Activated naive CD4-positive, alpha-beta T cell treated with anti-CD3 and anti-CD28 coated beads, Interleukin-2, amount 50 U/mL, for 24 hours (primary cell): ENCODE measurements around the gene CCL17.
"Not testable (repeated sequence)": the region's sequence is repeated elsewhere in the genome, so short reads cannot be mapped to it uniquely, and the experiment has no call there.

Experiments used
- H3K27ac Mint-ChIP-seq: one replicate; pipeline ENCODE4 v1.8.0; 2021; ENCODE audit warnings: mild to moderate bottlenecking, mixed read lengths
- H3K27me3 Mint-ChIP-seq: one replicate; pipeline ENCODE4 v1.8.0; 2021; ENCODE audit warnings: mixed read lengths
- H3K36me3 Mint-ChIP-seq: one replicate; pipeline ENCODE4 v1.8.0; 2021; ENCODE audit warnings: mixed read lengths
- H3K4me1 Mint-ChIP-seq: one replicate; pipeline ENCODE4 v1.8.0; 2021; ENCODE audit warnings: mixed read lengths
- H3K4me3 Mint-ChIP-seq: one replicate; pipeline ENCODE4 v1.8.0; 2021; ENCODE audit warnings: mild to moderate bottlenecking, mixed read lengths
- H3K9me3 Mint-ChIP-seq: one replicate; pipeline ENCODE4 v1.8.0; 2021; ENCODE audit warnings: mixed read lengths

Gene CCL17

DNA sequence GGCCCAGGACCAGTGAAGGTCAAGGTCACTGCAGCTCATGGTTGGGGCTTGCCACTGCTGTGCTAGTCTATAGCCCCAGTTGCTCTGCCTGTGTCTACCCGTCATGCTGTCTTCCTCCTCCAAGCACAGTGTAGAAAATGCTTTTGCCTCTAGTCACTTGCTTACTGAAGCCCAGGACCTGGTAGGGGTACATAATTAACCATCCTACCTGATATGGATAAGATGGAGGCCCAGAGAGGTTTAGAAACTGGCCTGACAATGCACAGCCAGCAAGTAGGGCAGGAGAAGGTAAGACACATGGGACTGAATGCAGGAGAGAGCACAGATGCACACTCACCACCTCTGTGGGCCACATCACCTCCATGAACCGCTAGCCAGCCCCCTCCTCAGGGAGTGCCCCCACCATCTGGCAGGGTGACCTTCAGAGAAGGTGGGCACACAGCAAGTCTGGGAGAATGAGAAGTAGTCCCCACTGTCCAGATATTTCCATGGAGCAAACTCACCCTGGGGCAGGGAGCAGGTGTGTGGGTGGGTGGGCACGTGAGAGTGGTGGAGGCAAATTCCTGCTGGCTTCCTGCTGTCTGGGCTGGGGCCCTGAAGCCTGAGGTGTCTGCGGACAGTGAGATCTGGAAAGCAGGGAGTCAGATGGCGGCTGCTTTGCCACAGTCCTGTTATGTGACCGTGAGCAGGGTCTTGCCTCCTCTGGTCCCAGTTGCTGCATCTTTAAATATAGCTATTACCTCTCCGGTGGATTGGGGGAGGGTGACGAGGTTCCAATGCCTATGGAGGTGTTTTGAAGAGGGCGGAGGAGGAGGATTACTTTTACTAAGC is 31.2 kb upstream of the CCL17 start:
- Mint-ChIP-seq H3K27ac (no peak overlapping the region), H3K4me3 (no peak overlapping the region), H3K4me1 (peaks cover 9% of the 10 kb centered on the region), H3K9me3 (no peaks in the 10 kb centered on the region), H3K27me3 (peaks cover 2% of the 10 kb centered on the region), H3K36me3 (no peaks in the 10 kb centered on the region)

DNA sequence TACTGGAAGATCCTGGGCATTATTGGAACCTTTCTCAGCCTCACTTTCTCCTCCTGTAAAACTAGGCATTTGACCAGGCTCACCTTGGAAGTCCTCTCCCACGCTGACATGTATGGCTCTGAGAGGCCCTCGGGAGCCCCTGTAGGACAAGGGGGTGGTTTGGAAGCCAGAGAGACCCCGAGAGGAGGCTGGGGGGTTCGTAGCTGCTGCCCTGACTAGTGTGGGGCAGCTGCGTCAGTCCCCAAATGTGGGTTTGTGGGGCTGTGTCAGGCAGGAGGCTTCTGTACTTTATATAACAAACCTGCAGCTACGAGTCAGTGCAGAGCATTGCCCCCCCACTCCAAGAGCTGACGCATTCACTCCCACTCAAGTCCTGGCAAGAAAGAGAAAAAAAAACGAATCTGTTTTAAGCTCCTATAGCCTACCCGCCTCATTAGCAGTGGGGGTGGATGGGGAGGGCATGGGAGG is 30.5 kb upstream of the CCL17 start:
- Mint-ChIP-seq H3K4me1 (peaks cover 9% of the 10 kb centered on the region), H3K36me3 (no peaks in the 10 kb centered on the region), H3K9me3 (no peaks in the 10 kb centered on the region), H3K4me3 (no peak overlapping the region), H3K27ac (no peak overlapping the region), H3K27me3 (peaks cover 1% of the 10 kb centered on the region)

DNA sequence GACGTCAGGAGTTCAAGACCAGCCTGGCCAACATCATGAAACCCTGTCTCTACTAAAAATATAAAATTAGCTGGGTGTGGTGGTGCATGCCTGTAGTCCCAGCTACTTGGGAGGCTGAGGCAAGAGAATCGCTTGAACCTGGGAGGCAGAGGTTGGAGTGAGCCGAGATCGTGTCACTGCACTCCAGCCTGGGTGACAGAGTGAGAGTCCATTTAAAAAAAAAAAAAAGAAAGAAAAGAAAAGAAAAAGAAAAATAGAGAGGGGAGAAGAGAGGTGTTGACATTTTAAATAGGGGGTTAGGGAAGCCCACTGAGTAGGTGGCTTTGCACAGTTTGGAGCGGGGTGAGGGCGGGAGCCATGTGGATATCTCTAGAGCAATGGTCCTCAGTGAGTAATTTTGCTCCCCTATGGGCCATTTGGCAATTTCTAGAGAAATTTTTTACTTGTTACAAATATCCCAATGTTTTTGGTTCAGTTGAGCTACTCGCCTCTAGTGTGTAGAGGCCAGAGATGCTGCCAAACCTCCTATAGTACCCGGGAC is 29.6 kb upstream of the CCL17 start:
- H3K9me3 Mint-ChIP-seq, H3K36me3 Mint-ChIP-seq, H3K4me1 Mint-ChIP-seq, H3K27me3 Mint-ChIP-seq, H3K27ac Mint-ChIP-seq, H3K4me3 Mint-ChIP-seq: not testable (repeated sequence)

DNA sequence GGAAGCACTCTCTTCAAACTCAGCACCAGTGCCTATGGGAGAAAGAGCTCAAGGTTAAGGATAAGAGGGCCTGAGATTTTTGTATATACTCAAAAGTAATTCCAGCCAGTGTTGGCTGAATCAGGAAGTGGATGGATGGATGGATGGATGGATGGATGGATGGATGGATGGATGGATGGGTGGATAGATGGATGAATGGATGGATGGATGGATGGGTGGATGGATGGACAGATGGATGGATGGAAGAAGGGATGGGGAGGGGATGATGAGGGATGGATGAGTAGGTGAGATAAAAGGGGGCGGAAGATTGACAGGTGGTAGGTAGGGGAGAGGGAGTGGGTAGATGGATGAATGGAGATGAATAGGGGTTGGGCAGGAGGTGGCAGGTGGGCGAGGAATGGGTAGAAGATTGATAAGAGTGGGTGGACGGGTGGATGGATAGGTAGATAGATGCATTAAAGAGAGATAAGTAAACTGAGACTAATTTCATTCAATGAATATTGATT is 28.2 kb upstream of the CCL17 start:
- Mint-ChIP-seq H3K27ac (no peak overlapping the region), H3K9me3 (no peaks in the 10 kb centered on the region), H3K4me1 (peaks cover 12% of the 10 kb centered on the region), H3K4me3 (no peak overlapping the region), H3K27me3 (peaks cover 1% of the 10 kb centered on the region), H3K36me3 (no peaks in the 10 kb centered on the region)

DNA sequence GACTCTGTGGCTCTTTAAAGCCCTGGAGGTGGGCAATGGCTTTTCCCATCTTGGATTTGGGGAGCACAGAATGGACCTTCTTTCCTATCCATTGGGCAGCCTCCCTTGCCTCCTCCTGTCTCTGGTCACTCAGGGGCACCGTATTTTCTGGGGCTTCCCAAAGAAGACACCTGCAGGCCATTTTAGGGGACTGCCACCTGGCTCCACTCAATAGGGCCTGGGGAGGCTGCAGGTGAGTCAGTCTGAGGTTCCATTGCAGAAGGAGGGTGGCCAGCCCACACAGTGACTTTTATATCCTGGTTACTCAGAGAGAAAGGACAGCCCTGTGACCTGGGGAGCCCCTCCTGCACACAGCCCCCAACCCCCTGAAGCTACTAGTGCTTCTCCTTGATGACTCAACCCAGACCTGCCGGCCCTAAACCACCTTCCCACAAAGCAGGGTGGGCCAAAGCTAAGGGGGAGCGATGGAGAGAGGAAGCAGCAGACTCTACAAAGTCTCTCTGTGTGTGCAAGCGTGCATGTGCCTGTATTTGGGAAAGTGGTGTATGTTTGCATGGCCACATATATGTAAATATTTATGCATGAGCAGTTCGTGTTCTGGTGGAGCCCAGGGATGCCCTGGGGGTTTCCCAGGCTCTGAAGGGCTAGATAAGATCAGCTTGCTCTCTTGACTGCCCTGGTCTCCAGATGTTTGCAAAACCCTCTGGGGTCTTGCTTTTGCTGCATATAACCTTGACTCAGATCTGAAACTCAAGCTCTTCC is 27.3 kb upstream of the CCL17 start:
- Mint-ChIP-seq H3K4me3 (no peak overlapping the region), H3K36me3 (no peaks in the 10 kb centered on the region), H3K27me3 (peaks cover 1% of the 10 kb centered on the region), H3K9me3 (no peaks in the 10 kb centered on the region), H3K4me1 (peaks cover 12% of the 10 kb centered on the region), H3K27ac (no peak overlapping the region)

DNA sequence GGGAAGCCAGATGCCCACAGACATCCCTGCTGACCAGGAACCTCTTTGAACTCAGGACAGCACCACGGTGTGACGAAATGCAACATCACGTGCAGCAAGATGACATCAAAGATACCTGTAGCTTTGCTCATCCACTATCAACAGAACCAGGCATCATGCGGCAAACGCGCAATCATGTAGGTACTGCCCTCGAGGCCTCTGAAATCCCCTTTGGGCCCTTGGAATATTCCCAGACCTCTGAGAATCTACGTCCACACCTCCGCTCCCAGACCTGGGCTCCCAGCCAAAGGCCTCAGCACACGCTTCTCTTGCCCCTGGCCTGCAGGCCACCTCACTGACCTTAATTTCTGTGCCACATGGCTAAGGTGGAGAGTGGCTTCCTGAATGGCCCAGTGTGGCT is 25.0 kb upstream of the CCL17 start:
- Mint-ChIP-seq H3K27ac (no peak overlapping the region), H3K9me3 (no peaks in the 10 kb centered on the region), H3K4me3 (no peak overlapping the region), H3K27me3 (no peaks in the 10 kb centered on the region), H3K36me3 (no peaks in the 10 kb centered on the region), H3K4me1 (peaks cover 12% of the 10 kb centered on the region)

DNA sequence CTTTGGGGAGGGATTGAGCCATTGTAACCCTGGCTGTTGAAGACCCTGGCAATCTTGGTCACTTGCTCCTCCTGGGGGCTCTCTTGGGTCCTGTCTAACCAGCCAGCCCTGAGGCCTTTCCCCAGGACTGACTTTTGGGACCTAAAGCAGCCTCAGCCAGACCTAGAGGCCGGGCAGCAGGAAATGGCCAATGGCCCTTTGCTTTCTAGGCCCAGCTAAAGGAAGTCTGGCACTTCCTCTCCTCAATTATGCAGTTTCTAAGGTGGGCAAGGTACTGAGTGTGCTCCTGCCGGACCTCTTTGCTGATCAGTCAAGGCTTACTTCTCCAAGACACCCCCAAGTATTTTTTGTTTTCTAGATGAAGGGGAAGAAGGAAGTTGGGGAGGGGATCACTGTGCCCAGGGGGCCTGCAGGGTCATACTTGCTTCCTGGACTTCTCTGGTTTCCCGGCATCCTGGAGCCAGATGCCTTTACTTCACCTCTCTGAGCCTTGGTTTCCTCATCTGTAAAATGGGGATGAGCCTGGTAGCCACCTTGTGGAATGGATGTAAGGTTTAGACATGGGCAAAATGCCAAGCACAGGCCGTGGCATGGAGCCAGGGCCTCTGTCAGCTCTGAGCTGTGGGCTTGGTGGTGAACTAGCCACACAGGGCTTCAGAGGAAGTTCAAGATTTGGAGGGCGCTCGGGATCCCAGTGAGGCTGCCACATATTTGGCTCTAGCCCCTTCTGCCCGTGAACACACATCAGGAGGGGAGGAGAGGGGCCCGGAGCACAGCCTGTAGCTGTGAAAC is 23.7 kb upstream of the CCL17 start:
- no peak overlapping the region for H3K4me3 Mint-ChIP-seq
- no peaks in the 10 kb centered on the region for H3K36me3 Mint-ChIP-seq
- H3K4me1 Mint-ChIP-seq, result peaks cover 12% of the 10 kb centered on the region
- no peak overlapping the region for H3K27ac Mint-ChIP-seq
- no peaks in the 10 kb centered on the region for H3K9me3 Mint-ChIP-seq
- H3K27me3 Mint-ChIP-seq, result no peaks in the 10 kb centered on the region

DNA sequence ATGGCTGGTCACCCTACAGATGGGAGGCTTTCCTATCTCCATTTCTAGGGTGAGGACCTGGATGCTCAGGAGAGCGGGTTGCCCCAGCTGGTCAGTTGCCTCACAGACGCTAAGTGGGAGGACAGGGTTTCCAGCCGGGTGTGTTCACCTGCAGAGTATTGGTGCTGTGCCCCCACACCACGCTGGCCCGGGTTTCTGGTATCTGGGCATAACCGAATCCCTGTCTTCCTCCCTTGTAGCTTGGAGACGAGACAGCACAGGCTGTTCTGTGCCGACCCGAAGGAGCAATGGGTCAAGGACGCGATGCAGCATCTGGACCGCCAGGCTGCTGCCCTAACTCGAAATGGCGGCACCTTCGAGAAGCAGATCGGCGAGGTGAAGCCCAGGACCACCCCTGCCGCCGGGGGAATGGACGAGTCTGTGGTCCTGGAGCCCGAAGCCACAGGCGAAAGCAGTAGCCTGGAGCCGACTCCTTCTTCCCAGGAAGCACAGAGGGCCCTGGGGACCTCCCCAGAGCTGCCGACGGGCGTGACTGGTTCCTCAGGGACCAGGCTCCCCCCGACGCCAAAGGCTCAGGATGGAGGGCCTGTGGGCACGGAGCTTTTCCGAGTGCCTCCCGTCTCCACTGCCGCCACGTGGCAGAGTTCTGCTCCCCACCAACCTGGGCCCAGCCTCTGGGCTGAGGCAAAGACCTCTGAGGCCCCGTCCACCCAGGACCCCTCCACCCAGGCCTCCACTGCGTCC is 22.6 kb upstream of the CCL17 start:
- peaks cover 12% of the 10 kb centered on the region for H3K4me1 Mint-ChIP-seq
- H3K27ac Mint-ChIP-seq, result no peak overlapping the region

DNA sequence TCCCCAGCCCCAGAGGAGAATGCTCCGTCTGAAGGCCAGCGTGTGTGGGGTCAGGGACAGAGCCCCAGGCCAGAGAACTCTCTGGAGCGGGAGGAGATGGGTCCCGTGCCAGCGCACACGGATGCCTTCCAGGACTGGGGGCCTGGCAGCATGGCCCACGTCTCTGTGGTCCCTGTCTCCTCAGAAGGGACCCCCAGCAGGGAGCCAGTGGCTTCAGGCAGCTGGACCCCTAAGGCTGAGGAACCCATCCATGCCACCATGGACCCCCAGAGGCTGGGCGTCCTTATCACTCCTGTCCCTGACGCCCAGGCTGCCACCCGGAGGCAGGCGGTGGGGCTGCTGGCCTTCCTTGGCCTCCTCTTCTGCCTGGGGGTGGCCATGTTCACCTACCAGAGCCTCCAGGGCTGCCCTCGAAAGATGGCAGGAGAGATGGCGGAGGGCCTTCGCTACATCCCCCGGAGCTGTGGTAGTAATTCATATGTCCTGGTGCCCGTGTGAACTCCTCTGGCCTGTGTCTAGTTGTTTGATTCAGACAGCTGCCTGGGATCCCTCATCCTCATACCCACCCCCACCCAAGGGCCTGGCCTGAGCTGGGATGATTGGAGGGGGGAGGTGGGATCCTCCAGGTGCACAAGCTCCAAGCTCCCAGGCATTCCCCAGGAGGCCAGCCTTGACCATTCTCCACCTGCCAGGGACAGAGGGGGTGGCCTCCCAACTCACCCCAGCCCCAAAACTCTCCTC is 21.9 kb upstream of the CCL17 start:
- Mint-ChIP-seq H3K4me1 (peaks cover 7% of the 10 kb centered on the region), H3K36me3 (no peaks in the 10 kb centered on the region), H3K27me3 (no peaks in the 10 kb centered on the region), H3K4me3 (no peak overlapping the region), H3K27ac (no peak overlapping the region), H3K9me3 (no peaks in the 10 kb centered on the region)

More for the DNA sequence above, 22.6 kb upstream of the CCL17 start:
- H3K27me3 Mint-ChIP-seq, result no peaks in the 10 kb centered on the region
- H3K4me3 Mint-ChIP-seq, result no peak overlapping the region
- no peaks in the 10 kb centered on the region for H3K36me3 Mint-ChIP-seq
- H3K9me3 Mint-ChIP-seq, result no peaks in the 10 kb centered on the region

DNA sequence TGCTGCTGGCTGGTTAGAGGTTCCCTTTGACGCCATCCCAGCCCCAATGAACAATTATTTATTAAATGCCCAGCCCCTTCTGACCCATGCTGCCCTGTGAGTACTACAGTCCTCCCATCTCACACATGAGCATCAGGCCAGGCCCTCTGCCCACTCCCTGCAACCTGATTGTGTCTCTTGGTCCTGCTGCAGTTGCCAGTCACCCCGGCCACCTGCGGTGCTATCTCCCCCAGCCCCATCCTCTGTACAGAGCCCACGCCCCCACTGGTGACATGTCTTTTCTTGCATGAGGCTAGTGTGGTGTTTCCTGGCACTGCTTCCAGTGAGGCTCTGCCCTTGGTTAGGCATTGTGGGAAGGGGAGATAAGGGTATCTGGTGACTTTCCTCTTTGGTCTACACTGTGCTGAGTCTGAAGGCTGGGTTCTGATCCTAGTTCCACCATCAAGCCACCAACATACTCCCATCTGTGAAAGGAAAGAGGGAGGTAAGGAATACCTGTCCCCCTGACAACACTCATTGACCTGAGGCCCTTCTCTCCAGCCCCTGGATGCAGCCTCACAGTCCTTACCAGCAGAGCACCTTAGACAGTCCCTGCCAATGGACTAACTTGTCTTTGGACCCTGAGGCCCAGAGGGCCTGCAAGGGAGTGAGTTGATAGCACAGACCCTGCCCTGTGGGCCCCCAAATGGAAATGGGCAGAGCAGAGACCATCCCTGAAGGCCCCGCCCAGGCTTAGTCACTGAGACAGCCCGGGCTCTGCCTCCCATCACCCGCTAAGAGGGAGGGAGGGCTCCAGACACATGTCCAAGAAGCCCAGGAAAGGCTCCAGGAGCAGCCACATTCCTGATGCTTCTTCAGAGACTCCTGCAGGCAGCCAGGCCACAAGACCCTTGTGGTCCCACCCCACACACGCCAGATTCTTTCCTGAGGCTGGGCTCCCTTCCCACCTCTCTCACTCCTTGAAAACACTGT is 21.0 kb upstream of the CCL17 start:
- no peaks in the 10 kb centered on the region for H3K27me3 Mint-ChIP-seq
- H3K9me3 Mint-ChIP-seq, result no peaks in the 10 kb centered on the region
- H3K4me1 Mint-ChIP-seq, result peaks cover 4% of the 10 kb centered on the region
- no peak overlapping the region for H3K4me3 Mint-ChIP-seq
- no peak overlapping the region for H3K27ac Mint-ChIP-seq
- no peaks in the 10 kb centered on the region for H3K36me3 Mint-ChIP-seq

DNA sequence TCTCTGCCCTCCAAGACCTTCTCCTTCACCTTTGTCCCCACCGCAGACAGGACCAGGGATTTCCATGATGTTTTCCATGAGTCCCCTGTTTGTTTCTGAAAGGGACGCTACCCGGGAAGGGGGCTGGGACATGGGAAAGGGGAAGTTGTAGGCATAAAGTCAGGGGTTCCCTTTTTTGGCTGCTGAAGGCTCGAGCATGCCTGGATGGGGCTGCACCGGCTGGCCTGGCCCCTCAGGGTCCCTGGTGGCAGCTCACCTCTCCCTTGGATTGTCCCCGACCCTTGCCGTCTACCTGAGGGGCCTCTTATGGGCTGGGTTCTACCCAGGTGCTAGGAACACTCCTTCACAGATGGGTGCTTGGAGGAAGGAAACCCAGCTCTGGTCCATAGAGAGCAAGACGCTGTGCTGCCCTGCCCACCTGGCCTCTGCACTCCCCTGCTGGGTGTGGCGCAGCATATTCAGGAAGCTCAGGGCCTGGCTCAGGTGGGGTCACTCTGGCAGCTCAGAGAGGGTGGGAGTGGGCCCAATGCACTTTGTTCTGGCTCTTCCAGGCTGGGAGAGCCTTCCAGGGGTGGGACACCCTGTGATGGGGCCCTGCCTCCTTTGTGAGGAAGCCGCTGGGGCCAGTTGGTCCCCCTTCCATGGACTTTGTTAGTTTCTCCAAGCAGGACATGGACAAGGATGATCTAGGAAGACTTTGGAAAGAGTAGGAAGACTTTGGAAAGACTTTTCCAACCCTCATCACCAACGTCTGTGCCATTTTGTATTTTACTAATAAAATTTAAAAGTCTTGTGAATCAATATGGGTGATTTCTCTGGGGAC is 20.1 kb upstream of the CCL17 start:
- Mint-ChIP-seq H3K27ac (no peak overlapping the region), H3K36me3 (no peaks in the 10 kb centered on the region), H3K4me1 (peaks cover 4% of the 10 kb centered on the region), H3K4me3 (no peak overlapping the region), H3K9me3 (no peaks in the 10 kb centered on the region), H3K27me3 (no peaks in the 10 kb centered on the region)

DNA sequence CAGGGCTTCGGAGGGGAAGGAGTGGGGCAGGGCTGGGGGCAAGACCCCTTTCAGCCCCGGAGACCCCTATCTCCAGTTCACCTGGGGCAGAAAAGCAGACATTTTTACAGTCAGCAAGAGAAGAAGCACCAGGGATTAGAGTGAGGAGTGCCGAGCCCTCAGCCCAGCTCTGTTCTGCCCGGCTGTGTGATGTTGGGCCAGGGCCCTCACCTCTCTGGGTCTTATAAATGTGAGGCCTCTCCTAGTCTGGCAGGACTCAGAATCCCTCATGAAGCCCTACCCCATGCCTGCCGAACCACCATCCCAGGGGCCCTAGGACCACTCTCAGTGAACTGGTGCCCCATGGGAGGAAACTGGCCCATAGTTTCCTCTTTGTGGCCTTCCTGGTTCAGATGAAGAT is 19.5 kb upstream of the CCL17 start:
- Mint-ChIP-seq H3K27ac (no peak overlapping the region), H3K27me3 (no peaks in the 10 kb centered on the region), H3K4me1 (peaks cover 4% of the 10 kb centered on the region), H3K9me3 (no peaks in the 10 kb centered on the region), H3K4me3 (no peak overlapping the region), H3K36me3 (no peaks in the 10 kb centered on the region)
